Parathyroid adenoma (tissue), 2 donors: Measurements from ENCODE around the gene PDGFB.

Experiments used
- H2AFZ ChIP-seq: fragments of 300-600 bp; sonication (generic); one replicate; pipeline ENCODE4 v1.7.0; 2017; ENCODE audit warnings: antibody characterized with exemption, mild to moderate bottlenecking
- H3K27ac ChIP-seq: fragments of 300-600 bp; sonication (generic); one replicate; pipeline ENCODE4 v1.7.0; 2017
- H3K27me3 ChIP-seq: fragments of 300-600 bp; sonication (generic); one replicate; pipeline ENCODE4 v1.7.0; 2017; ENCODE audit warnings: low read length; ENCODE audit not compliant: control insufficient read depth, insufficient read depth
- H3K36me3 ChIP-seq: fragments of 300-600 bp; sonication (generic); one replicate; pipeline ENCODE4 v1.7.0; 2017; ENCODE audit warnings: low read length; ENCODE audit not compliant: control insufficient read depth, insufficient read depth
- H3K4me1 ChIP-seq: fragments of 300-600 bp; sonication (generic); one replicate; pipeline ENCODE4 v1.7.0; 2017; ENCODE audit warnings: control low read depth
- H3K4me2 ChIP-seq: fragments of 300-600 bp; sonication (generic); one replicate; pipeline ENCODE4 v1.7.0; 2017; ENCODE audit warnings: low read length
- H3K4me3 ChIP-seq: fragments of 300-600 bp; sonication (generic); one replicate; pipeline ENCODE4 v1.7.0; 2017; ENCODE audit warnings: low read depth, low read length
- H3K79me2 ChIP-seq: fragments of 300-600 bp; sonication (generic); one replicate; pipeline ENCODE4 v1.7.0; 2017; ENCODE audit warnings: control low read depth
- H3K9ac ChIP-seq: fragments of 300-600 bp; sonication (generic); one replicate; pipeline ENCODE4 v1.7.0; 2017; ENCODE audit warnings: mild to moderate bottlenecking
- H3K9me3 ChIP-seq: fragments of 300-600 bp; sonication (generic); one replicate; pipeline ENCODE4 v1.7.0; 2017; ENCODE audit warnings: low read length; ENCODE audit not compliant: control insufficient read depth
- TF ChIP-seq, protein P1 (sequence below): fragments of 300-600 bp; sonication (generic); IDR thresholded peaks from one replicate; pipeline ENCODE4 v1.7.0; 2017; ENCODE audit warnings: antibody characterized with exemption, mild to moderate bottlenecking
- donor health status: primary hyperparathyroidism.

Gene PDGFB

GRCh38 chr22:39230261-39231196, 14.3 kb downstream of the PDGFB start:
- Histone ChIP-seq H3K36me3 (no peaks in the 10 kb centered on the region), H3K4me2 (no peak overlapping the region), H3K27me3 (no peaks in the 10 kb centered on the region), H3K27ac (no peak overlapping the region), H3K9me3 (no peaks in the 10 kb centered on the region), H3K9ac (no peak overlapping the region), H2AFZ (no peak overlapping the region), H3K79me2 (no peaks in the 10 kb centered on the region), H3K4me1 (no peaks in the 10 kb centered on the region), H3K4me3 (no peak overlapping the region)
- TF ChIP-seq, protein P1, sequence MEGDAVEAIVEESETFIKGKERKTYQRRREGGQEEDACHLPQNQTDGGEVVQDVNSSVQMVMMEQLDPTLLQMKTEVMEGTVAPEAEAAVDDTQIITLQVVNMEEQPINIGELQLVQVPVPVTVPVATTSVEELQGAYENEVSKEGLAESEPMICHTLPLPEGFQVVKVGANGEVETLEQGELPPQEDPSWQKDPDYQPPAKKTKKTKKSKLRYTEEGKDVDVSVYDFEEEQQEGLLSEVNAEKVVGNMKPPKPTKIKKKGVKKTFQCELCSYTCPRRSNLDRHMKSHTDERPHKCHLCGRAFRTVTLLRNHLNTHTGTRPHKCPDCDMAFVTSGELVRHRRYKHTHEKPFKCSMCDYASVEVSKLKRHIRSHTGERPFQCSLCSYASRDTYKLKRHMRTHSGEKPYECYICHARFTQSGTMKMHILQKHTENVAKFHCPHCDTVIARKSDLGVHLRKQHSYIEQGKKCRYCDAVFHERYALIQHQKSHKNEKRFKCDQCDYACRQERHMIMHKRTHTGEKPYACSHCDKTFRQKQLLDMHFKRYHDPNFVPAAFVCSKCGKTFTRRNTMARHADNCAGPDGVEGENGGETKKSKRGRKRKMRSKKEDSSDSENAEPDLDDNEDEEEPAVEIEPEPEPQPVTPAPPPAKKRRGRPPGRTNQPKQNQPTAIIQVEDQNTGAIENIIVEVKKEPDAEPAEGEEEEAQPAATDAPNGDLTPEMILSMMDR, result no peak

GRCh38 chr22:39229688-39230260, 15.0 kb downstream of the PDGFB start:
- Histone ChIP-seq H3K4me1 (no peaks in the 10 kb centered on the region), H3K9me3 (no peaks in the 10 kb centered on the region), H3K79me2 (no peaks in the 10 kb centered on the region), H2AFZ (no peak overlapping the region), H3K36me3 (no peaks in the 10 kb centered on the region), H3K4me2 (no peak overlapping the region), H3K27me3 (no peaks in the 10 kb centered on the region), H3K4me3 (no peak overlapping the region), H3K27ac (no peak overlapping the region), H3K9ac (no peak overlapping the region)
- TF ChIP-seq, protein P1, result no peak

DNA sequence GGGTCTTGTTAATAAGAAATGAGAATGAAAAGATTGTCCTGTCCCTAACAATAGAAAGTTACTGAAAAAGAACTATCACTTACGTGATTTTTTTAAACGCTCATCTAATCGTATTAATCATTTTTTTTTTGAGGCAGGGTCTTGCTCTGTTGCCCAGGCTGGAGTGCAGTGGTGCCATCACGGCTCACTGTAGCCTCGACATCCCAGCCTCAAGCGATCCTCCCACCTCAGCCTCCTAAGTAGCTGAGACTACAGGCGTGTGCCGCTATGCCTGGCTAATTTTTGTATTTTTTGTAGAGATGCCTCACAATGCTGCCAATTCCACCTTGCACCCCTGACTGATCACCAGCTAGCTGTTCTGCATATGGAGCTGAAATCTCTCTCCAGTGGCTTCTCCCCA, 15.7 kb downstream of the PDGFB start:
- TF ChIP-seq, protein P1, result no peak
- Histone ChIP-seq H3K4me2 (no peak overlapping the region), H2AFZ (no peak overlapping the region), H3K79me2 (no peaks in the 10 kb centered on the region), H3K27ac (no peak overlapping the region), H3K27me3 (no peaks in the 10 kb centered on the region), H3K4me3 (no peak overlapping the region), H3K36me3 (peaks cover 1% of the 10 kb centered on the region), H3K9me3 (no peaks in the 10 kb centered on the region), H3K4me1 (no peaks in the 10 kb centered on the region), H3K9ac (no peak overlapping the region)

- TF ChIP-seq, protein P1, result no peak
- Histone ChIP-seq H3K4me2 (no peak overlapping the region), H3K27me3 (no peaks in the 10 kb centered on the region), H3K4me1 (no peaks in the 10 kb centered on the region), H3K4me3 (no peak overlapping the region), H3K9ac (no peak overlapping the region), H3K27ac (no peak overlapping the region), H3K9me3 (no peaks in the 10 kb centered on the region), H3K79me2 (no peaks in the 10 kb centered on the region), H3K36me3 (peaks cover 2% of the 10 kb centered on the region), H2AFZ (no peak overlapping the region)
These were observed 17.1 kb downstream of the PDGFB start for GRCh38 chr22:39227542-39228272.
